ENCODE data around the gene MRPS17.

The MRPS17 gene

DNA sequence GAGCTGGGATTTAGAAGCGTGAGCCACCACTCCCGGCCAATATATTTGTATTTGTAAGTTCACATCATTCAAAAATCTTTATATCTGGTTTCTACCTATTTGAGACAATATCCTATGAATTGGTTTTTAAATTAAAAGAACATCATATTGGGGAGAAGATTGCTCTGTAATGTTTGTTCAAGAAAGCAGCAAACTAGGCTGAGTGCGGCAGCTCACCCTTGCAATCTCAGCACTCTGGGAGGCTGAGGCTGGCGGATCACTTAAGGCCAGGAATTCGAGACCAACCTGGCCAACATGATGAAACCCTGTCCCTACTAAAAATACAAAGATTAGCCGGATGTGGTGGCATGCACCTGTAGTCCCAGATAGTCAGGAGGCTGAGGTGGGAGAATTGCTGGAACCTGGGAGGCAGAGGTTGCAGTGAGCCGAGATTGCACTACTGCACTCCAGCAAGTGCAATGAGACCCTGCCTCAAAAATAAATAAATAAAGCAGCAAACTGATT lies 22.1 kb downstream of the MRPS17 start:
- TF ChIP-seq ZFX (IDR thresholded peaks at IDR 0.05): no peak
- TF ChIP-seq, protein P1, sequence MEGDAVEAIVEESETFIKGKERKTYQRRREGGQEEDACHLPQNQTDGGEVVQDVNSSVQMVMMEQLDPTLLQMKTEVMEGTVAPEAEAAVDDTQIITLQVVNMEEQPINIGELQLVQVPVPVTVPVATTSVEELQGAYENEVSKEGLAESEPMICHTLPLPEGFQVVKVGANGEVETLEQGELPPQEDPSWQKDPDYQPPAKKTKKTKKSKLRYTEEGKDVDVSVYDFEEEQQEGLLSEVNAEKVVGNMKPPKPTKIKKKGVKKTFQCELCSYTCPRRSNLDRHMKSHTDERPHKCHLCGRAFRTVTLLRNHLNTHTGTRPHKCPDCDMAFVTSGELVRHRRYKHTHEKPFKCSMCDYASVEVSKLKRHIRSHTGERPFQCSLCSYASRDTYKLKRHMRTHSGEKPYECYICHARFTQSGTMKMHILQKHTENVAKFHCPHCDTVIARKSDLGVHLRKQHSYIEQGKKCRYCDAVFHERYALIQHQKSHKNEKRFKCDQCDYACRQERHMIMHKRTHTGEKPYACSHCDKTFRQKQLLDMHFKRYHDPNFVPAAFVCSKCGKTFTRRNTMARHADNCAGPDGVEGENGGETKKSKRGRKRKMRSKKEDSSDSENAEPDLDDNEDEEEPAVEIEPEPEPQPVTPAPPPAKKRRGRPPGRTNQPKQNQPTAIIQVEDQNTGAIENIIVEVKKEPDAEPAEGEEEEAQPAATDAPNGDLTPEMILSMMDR (conservative IDR thresholded peaks at IDR 0.05): no peak
- H3K27ac ChIP-seq: no peak overlapping the region

DNA sequence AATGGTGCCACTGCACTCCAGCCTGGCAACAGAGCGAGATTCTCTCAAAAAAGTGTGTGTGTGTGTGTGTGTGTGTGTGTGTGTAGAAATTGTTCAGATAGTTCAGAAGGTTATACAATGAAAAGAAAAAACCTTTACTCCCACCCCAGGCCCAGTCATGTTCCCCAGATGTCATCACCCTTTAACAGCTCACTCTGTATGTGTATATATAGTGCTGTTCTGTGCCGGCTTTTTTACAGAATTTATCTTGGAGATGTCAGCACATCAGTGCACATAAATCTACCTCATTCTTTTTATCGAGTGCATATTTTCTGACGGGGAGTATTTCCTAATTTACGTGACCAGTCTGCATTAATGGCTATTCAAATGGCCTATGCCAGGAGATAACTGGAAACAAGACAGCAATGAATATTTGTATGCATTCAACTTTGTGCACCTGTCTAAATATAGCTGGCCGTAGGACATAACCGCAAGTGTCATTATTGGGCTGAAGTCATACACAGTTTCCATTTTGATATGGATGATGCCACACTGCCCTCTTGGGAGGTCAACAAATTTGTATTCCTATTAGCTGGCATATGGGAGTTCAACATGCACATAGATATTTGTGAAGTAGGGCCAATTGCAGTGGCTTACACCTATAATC lies 24.4 kb downstream of the MRPS17 start:
- no peak overlapping the region for H3K27ac ChIP-seq
- TF ChIP-seq ZFX (IDR thresholded peaks at IDR 0.05): no peak
- TF ChIP-seq, protein P1 (conservative IDR thresholded peaks at IDR 0.05): no peak

DNA sequence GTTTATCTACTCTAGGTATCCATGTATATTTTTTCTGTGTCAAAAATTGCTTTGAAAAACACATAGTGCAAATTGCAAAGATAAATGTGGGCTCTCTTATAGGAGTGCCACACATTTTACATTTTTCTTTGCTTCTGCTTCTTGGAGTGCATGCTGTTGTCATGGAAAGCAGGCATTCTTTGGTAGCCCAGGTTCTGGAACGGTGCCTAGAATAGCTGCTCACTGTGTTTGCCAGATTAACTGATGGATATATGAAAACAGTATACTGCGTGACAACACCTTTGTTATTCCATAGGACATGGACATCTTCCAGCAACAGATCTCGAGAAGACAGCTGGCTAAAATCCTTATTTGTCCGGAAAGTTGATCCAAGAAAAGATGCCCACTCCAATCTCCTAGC lies 26.2 kb downstream of the MRPS17 start:
- TF ChIP-seq, protein P1 (conservative IDR thresholded peaks at IDR 0.05): no peak
- no peak for TF ChIP-seq ZFX (IDR thresholded peaks at IDR 0.05)
- no peak overlapping the region for H3K27ac ChIP-seq

DNA sequence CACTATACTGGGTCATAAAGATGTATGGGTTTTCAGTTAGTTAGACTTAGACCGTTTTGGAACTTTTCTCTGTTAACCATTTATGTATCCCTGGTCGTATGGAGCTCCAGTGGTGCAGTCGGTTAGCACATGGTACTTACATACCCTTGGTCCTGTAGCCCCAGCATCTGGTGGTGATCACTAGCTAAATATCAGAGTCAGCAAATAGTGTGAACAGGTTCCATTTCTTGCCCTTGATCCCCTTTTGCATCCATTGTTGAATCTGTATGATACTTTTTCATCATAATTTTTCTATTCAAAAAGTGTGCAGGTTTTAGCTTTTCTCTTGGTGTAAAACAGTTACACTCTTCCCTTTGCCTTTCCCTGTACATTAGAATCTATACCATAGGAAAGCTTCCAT lies 28.6 kb downstream of the MRPS17 start:
- no peak for TF ChIP-seq ZFX (IDR thresholded peaks at IDR 0.05)
- no peak overlapping the region for H3K27ac ChIP-seq

DNA sequence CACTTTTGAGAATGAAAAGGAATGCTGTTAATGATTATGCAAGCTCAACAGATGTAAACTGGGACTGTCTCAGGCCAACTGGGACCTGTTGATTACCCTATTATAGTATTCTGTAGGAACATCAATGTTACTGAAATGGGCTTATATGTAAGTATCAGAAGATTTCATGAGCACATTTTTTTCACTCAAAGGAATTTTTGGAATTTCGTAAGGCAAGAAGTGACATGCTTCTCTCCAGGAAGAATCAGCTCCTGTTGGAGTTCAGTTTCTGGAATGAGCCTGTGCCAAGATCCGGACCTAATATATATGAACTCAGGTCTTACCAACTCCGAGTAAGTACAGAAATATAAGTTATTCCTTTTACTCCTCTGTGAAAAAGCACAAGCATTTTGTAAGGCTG lies 31.9 kb downstream of the MRPS17 start:
- H3K27ac ChIP-seq: no peak overlapping the region
- TF ChIP-seq, protein P1 (conservative IDR thresholded peaks at IDR 0.05): no peak
- no peak for TF ChIP-seq ZFX (IDR thresholded peaks at IDR 0.05)

DNA sequence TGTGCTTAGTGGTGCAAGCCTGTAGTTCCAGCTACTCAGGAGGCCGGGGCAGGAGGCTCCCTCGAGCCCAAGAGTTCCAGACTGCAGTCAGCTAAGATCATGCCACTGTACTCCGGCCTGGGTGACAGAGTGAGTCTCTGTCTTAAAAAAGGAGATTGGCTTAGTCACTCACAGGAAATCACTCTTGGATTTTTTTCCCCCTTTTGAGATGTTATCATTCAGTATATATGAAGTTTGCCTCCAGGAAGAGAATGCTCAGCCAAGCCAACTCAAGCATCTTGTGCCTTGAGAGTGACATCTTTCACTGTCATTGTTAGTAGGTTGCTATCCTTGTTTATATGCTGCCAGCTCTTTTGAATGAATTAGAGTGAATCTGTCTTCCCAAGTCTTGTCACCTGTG lies 40.7 kb downstream of the MRPS17 start:
- no peak overlapping the region for H3K27ac ChIP-seq
- no peak for TF ChIP-seq ZFX (IDR thresholded peaks at IDR 0.05)
- TF ChIP-seq, protein P1 (conservative IDR thresholded peaks at IDR 0.05): no peak

DNA sequence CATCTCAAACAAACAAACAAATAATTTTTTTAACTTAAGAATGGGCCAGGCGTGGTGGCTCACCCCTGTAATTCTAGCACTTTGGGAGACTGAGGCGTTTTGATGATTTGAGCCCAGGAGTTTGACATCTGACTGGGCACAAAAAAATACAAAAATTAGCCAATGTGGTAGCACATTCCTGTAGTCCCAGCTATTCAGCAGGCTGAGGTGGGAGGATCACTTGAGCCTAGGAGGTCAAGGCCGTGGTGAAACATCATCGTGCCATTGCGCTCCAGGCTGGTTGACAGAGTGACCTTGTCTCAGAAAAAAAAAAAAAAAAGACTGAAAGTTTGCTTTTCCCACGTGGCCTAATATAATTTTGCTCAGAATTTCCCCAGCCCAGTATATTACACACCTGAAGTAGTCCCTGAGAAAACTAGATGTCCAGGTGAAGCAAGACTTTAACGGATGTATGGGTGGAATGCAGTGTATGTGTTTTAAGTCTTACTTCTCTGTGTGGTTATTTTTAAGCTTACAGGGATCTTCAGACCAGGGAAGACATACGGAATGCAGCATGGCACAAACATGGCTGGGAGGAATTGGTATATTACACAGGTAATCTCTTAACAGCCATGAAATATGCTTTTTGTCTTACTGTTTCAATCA lies 45.3 kb downstream of the MRPS17 start:
- TF ChIP-seq, protein P1 (conservative IDR thresholded peaks at IDR 0.05): no peak
- no peak for TF ChIP-seq ZFX (IDR thresholded peaks at IDR 0.05)
- no peak overlapping the region for H3K27ac ChIP-seq
